PC-3 (cell line): ENCODE data around the gene UBA6.

Source experiments
- CTCF ChIP-seq: fragments of 300-600 bp; sonication (generic); conservative IDR thresholded peaks from 2 replicates; pipeline ENCODE4 v1.5.1; 2017; ENCODE audit warnings: antibody characterized with exemption, low read depth, mild to moderate bottlenecking, low read length
- EZH2phosphoT487 ChIP-seq: fragments of 300-600 bp; sonication (generic); IDR thresholded peaks from 2 replicates; pipeline ENCODE4 v1.6.1; 2018; ENCODE audit warnings: mild to moderate bottlenecking, antibody characterized with exemption, low read length, borderline replicate concordance

DNA sequence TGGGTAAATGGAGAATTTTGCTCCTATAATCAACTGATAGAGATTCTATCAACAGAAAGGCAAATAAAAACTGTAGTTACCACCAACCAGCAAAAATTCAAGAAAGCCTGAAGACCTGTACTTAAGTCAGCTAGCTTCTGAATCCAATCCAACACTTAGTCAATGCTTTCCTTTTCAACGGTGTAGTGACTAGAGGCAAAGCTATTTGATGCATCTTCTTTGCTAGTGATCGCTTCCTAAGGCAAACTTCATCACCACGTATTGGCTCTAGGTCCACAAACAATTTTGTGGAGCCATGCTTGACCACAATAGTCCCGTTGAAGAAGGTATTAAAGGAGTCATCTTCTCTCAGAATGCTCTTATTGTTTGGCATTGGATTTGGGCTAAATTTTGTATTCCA, 25.0 kb upstream of the UBA6 start:
- no peak for TF ChIP-seq CTCF
- TF ChIP-seq EZH2phosphoT487, result no peak
